LHCN-M2 (cell line): ENCODE measurements around the gene GNE. TPM values are rescaled to one million over a fixed set of nuclear protein-coding genes. Genes with fewer than 3 reads are reported as not detected.
"Not testable (repeated sequence)": the region's sequence is repeated elsewhere in the genome, so short reads cannot be mapped to it uniquely, and the experiment has no call there.

ENCODE experiments used
- DNase-seq: peaks from one replicate; pipeline ENCODE4 v3.0.0-alpha.2; 2012; ENCODE audit warnings: low read depth
- total RNA-seq: library from RNA; depleted of rRNA; stranded (reverse); fragments of >200 nt; gene quantifications from 2 replicates; pipeline ENCODE4 v1.2.3, GENCODE V29; 2014

Gene GNE
- total RNA-seq, 1 experiment from 2014 or later, result 26.1 TPM

GRCh38 chr9:36268007-36268427, 9.8 kb upstream of the GNE start:
- peak; percentile 21 for DNase-seq

- DNase-seq, result no peak
These were observed 6.6 kb upstream of the GNE start for GRCh38 chr9:36264896-36265295.

- DNase-seq, result no peak
These were observed 5.4 kb upstream of the GNE start for GRCh38 chr9:36263683-36264082.

GRCh38 chr9:36258996-36259533, 817 bp upstream of the GNE start:
- DNase-seq, result peak; percentile 23

GRCh38 chr9:36251428-36251827, 6.8 kb downstream of the GNE start:
- DNase-seq, result no peak

GRCh38 chr9:36250079-36250478, 8.2 kb downstream of the GNE start:
- no peak for DNase-seq

GRCh38 chr9:36249189-36249588, 9.1 kb downstream of the GNE start:
- DNase-seq, result no peak

- DNase-seq, result peak; percentile 32
These were observed 10.2 kb downstream of the GNE start for GRCh38 chr9:36248061-36248460.

- no peak for DNase-seq
These were observed 10.9 kb downstream of the GNE start for GRCh38 chr9:36247356-36247755.

- no peak for DNase-seq
These were observed 12.3 kb downstream of the GNE start for GRCh38 chr9:36245906-36246305.

GRCh38 chr9:36239675-36240074, 18.6 kb downstream of the GNE start:
- not testable (repeated sequence) for DNase-seq

- not testable (repeated sequence) for DNase-seq
These were observed 19.0 kb downstream of the GNE start for GRCh38 chr9:36239205-36239604.

GRCh38 chr9:36237230-36237629, 21.0 kb downstream of the GNE start:
- DNase-seq, result no peak

GRCh38 chr9:36222449-36222848, 35.8 kb downstream of the GNE start:
- peak; percentile 23 for DNase-seq

GRCh38 chr9:36221667-36222066, 36.6 kb downstream of the GNE start:
- no peak for DNase-seq

- DNase-seq, result no peak
These were observed 39.8 kb downstream of the GNE start for GRCh38 chr9:36218411-36218901.

GRCh38 chr9:36218011-36218410, 40.2 kb downstream of the GNE start:
- no peak for DNase-seq

- DNase-seq, result no peak
These were observed 40.8 kb downstream of the GNE start for GRCh38 chr9:36217256-36217968.

- peak; percentile 70 for DNase-seq
These were observed 43.7 kb downstream of the GNE start for GRCh38 chr9:36214571-36214970.

GRCh38 chr9:36213989-36214388, 44.3 kb downstream of the GNE start:
- no peak for DNase-seq

GRCh38 chr9:36213387-36213786, 44.9 kb downstream of the GNE start:
- DNase-seq, result no peak

- DNase-seq, result no peak
These were observed 46.7 kb downstream of the GNE start for GRCh38 chr9:36211510-36211909.

GRCh38 chr9:36210722-36211121, 47.5 kb downstream of the GNE start:
- DNase-seq, result no peak
